Measurements from ENCODE around the gene ARFGAP3.

DNA sequence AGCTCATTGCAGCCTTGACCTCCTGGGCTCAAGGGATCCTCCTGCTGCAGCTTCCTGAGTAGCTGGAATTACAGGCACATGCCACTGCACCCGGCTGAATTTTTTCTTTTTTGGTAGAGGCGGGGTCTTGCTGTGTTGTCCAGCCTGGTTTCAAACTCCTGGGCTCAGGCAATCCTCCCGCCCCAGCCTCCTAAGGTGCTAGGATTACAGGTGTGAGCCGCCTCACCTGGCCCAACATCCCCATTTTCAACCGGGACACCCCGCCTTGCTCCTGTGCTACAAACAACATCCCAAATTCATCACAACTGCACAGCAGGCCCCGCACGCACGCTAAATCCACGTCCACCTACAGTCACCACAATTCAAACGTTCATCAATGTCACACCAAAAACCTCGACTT lies 61.0 kb downstream of the ARFGAP3 start:
- TF ChIP-seq, protein P1, sequence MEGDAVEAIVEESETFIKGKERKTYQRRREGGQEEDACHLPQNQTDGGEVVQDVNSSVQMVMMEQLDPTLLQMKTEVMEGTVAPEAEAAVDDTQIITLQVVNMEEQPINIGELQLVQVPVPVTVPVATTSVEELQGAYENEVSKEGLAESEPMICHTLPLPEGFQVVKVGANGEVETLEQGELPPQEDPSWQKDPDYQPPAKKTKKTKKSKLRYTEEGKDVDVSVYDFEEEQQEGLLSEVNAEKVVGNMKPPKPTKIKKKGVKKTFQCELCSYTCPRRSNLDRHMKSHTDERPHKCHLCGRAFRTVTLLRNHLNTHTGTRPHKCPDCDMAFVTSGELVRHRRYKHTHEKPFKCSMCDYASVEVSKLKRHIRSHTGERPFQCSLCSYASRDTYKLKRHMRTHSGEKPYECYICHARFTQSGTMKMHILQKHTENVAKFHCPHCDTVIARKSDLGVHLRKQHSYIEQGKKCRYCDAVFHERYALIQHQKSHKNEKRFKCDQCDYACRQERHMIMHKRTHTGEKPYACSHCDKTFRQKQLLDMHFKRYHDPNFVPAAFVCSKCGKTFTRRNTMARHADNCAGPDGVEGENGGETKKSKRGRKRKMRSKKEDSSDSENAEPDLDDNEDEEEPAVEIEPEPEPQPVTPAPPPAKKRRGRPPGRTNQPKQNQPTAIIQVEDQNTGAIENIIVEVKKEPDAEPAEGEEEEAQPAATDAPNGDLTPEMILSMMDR (IDR thresholded peaks at IDR 0.05 in 8 of 11, conservative IDR thresholded peaks at IDR 0.05 in 3 of 11), result no peak
- no peak for TF ChIP-seq POLR2A (IDR thresholded peaks at IDR 0.05)
